Measurements from ENCODE around the gene DOCK4.

DOCK4 gene

GRCh38 chr7:112053737-112054069 lies 152.5 kb downstream of the DOCK4 start:
- no peak for DNase-seq (ENCODE audit: low read depth, low spot score)

DNA sequence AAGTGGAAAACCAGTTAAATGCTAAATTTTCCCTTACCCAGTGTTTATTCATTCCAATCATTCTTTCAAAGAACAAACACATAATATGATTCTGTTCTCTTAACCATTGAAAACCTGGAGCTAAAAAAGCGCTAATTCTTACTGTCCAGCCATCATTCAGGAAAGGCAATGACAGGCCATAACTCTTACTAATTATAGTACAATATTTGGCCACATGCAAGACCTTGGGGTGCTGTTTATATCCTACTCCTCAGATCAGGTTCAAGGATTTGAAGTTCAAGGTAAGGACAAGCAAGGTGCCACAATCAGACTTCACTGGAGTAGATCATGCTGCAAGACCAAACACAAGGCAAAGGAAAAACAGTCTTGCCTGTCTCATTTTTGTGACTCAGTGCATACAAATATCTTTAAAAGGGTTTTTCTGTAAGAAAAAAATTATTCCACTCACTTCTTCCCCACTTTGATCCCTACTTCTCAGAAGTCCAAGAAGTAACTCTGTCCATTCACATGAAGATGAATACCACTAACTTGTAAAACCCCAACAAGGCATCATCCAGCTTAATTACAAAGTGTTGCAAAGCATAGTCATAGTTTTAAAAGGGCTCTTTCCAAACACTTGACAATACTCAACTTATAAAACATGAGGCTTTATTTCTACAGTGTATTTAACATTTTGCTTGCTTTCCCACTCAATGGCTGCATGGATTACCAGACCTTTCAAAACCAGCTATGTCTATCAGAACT lies 153.0 kb downstream of the DOCK4 start:
- no peak for DNase-seq (ENCODE audit: low read depth, low spot score)

GRCh38 chr7:112052498-112052897 lies 153.7 kb downstream of the DOCK4 start:
- no peak for DNase-seq (ENCODE audit: low read depth, low spot score)

GRCh38 chr7:112050250-112050881 lies 155.8 kb downstream of the DOCK4 start:
- no peak for DNase-seq (ENCODE audit: low read depth, low spot score)

DNA sequence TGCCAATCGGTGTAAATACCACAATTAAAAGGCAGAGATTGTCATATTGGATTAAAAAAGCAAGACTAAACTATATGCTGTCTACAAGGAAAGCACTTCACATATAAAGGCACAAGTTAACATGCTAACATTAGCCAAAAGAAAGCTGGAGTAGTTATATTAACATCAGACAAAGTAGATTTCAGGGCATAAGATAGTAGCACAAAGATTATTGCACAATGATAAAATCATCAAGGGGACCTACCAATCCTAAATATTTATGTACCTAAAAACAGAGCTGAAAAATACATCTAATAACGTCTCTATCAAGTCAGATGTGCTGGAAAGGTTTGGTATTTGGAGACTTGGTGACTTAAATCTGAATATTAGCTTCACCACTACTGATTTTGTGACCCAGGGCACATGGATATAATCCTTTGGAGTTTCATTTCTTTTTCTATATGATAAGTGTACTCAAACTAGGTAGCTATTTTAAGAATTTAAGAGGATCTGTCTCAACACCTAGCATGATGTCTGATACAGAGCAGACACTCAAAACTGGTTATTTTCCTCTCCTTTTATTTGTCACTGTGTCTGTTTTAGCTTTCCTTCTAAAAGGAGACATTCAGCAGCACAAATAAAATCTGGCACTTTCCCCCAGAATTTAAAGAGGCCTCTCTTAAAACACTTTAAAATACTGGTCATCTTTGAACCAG lies 156.5 kb downstream of the DOCK4 start:
- no peak for DNase-seq (ENCODE audit: low read depth, low spot score)

GRCh38 chr7:112047421-112047820 lies 158.8 kb downstream of the DOCK4 start:
- no peak for DNase-seq (ENCODE audit: low read depth, low spot score)

DNA sequence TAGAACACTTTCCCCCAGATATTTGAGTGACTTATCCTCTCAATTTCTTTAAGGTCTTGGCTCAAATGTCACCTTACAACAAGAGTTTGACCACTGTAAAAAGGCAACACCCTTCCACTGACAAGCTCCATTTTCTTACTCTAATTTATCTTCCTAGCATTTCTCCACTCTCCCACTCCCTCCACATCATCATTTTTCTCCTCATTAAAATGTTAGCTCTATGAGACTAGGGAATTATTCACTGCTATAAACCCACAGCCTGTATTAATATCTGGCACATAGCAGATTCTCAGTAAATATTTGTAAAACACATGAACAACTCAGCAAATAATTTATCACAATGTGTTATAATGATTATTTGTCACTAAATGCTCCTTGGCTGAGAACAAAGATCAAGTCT lies 161.0 kb downstream of the DOCK4 start:
- no peak for DNase-seq (ENCODE audit: low read depth, low spot score)

DNA sequence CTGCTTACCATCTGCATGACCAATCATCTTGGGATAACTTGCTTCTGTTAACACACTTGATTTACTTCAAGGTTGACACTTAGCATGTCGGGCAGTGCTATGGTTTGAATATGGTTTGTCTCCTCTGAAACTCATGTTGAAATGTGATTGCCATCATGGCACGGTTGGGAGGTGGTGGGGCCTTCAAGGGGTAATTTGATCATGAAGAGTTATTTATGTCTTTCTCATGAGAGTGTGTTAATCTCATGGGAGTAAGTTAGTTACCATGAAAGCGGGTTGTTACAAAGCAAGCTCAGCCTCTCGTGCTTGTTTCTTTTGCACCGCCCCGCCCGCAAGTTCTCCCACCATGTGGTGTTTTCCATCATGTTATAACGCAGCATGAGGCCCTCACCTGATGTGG lies 163.6 kb downstream of the DOCK4 start:
- DNase-seq (ENCODE audit: low read depth, low spot score): no peak

DNA sequence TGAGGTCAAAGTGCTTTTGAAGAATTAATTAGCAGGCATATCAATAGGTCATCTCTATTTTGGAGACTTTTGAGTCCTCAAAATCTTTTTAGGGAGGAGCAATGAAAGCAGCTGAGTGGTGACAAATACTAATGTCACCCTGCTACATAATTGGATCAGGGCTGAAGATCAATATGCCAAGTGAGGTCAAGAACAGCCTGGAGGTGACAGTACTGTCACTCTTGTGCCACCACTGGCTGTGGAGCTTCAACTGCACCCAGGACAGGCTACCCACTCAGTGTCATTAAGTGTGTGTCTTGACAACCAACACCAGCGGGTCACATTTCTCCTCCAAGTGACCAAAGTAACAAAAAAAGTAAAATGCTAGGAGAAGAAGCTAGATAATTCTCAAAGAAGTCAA lies 167.8 kb downstream of the DOCK4 start:
- no peak for DNase-seq (ENCODE audit: low read depth, low spot score)

DNA sequence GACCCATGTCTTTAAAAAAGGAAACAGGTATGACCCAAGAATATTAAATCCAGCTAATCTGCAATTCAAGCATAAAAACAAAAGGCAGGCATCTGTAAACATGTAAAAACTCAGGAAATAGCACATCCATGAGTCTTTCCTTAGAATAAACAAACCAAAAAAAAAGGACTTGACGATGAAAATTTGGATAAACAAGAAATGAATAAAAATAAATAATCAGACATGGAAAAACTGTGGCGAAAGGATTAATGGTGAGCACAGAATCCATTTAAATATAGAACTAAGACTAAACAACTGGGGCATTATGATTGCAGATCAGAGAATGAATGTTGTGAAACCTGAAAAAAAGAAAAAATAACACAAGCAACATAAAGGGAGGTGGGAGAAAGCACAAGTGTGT lies 170.1 kb downstream of the DOCK4 start:
- DNase-seq (ENCODE audit: low read depth, low spot score): no peak

DNA sequence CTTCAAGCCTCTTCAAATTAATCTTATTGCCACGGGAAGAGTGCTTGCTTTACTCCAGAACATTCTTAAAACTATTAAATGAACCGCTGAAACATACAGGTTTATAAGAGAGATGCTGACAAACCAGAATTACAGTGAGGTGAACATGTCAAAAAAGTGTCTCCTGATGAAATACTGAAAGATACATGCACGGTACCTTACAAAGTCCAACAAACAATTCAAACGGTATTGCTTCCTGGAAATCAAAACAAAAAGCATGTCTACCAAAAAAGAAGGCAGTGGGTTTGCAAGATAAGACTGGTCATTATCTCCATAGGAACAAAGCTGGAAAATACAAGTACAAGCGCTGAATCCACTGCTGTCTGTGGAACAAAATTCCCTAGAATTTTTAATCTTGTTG lies 174.5 kb downstream of the DOCK4 start:
- no peak for DNase-seq (ENCODE audit: low read depth, low spot score)

- no peak for DNase-seq (ENCODE audit: low read depth, low spot score)
Measured at GRCh38 chr7:112025556-112025955, 180.6 kb downstream of the DOCK4 start.

GRCh38 chr7:112023786-112024185 lies 182.4 kb downstream of the DOCK4 start:
- DNase-seq (ENCODE audit: low read depth, low spot score): no peak

DNA sequence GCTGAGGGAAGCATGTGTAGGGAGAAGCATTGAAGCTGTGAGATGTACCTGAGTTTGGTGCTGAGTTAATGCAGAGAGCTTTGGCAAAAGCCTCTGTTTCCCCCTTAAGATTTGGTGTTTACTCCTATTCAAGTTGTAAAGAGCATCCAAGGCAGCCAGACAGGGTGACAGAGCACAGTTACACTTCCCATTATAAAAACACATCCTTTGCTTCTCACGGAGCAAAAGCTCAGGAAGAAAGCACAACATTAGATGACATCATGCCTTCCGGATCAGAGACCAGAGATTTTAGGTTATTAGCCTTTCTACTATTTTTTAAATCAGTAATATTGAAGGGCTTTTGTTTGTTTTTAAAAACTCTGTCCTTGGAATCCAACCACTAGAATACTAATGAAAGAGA lies 182.9 kb downstream of the DOCK4 start:
- no peak for DNase-seq (ENCODE audit: low read depth, low spot score)

- DNase-seq (ENCODE audit: low read depth, low spot score): no peak
Measured at GRCh38 chr7:112022128-112022527, 184.1 kb downstream of the DOCK4 start.

GRCh38 chr7:112021379-112022044 lies 184.7 kb downstream of the DOCK4 start:
- no peak for DNase-seq (ENCODE audit: low read depth, low spot score)

- no peak for DNase-seq (ENCODE audit: low read depth, low spot score)
Measured at GRCh38 chr7:112020800-112021199, 185.4 kb downstream of the DOCK4 start.

- no peak for DNase-seq (ENCODE audit: low read depth, low spot score)
Measured at GRCh38 chr7:112019932-112020331, 186.3 kb downstream of the DOCK4 start.

GRCh38 chr7:112018305-112019030 lies 187.7 kb downstream of the DOCK4 start:
- no peak for DNase-seq (ENCODE audit: low read depth, low spot score)

GRCh38 chr7:112015146-112015545 lies 191.1 kb downstream of the DOCK4 start:
- no peak for DNase-seq (ENCODE audit: low read depth, low spot score)

DNA sequence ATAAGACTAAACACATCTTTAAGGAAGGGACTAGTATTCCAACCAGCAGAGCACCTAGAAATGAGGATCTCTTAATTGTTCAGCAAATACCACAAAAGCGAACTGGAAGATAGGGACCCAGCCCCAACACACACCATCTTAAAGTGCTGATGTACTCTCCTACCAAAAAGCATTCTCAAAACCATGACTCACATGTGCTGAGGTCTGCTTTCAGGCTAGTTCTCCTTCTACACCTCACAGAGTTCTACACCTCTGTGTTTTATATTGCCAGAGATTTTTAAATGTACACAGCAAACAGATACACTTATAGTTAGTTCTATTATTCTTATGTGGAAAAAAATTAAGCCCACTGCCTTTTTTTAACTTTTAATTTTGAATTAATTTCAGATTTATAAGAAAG lies 191.9 kb downstream of the DOCK4 start:
- no peak for DNase-seq (ENCODE audit: low read depth, low spot score)

DNA sequence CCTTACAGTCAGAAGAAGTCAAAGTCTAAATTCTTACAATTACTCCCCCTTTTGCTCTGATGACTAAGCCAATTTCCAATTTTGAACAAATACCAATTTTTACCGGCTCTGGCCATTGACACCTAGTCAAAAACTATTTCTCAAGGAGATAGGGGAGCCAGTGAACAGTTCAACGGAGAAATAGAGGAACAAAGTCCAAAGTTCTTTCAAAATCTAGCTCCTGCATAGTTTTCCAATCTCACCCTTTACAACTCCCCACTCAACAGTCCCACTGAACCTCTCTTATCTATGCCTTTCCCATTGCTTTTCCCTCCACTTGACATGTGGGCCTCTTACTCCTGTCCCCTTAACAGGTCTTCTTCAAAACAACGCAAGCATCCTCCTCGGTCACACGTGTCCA lies 192.9 kb downstream of the DOCK4 start:
- no peak for DNase-seq (ENCODE audit: low read depth, low spot score)
